Erythroblast (primary cell): ENCODE results near the gene FGR.
"Not testable (repeated sequence)": the region's sequence is repeated elsewhere in the genome, so short reads cannot be mapped to it uniquely, and the experiment has no call there.

Experiments
- GATA1 ChIP-seq: IDR thresholded peaks from 2 replicates; pipeline ENCODE4 v1.6.1; 2011; ENCODE audit warnings: low read depth, mild to moderate bottlenecking, control low read depth, low read length, moderate library complexity
- POLR2A ChIP-seq: IDR thresholded peaks from 2 replicates; pipeline ENCODE4 v1.6.1; 2011; ENCODE audit warnings: mild to moderate bottlenecking, low read length

DNA sequence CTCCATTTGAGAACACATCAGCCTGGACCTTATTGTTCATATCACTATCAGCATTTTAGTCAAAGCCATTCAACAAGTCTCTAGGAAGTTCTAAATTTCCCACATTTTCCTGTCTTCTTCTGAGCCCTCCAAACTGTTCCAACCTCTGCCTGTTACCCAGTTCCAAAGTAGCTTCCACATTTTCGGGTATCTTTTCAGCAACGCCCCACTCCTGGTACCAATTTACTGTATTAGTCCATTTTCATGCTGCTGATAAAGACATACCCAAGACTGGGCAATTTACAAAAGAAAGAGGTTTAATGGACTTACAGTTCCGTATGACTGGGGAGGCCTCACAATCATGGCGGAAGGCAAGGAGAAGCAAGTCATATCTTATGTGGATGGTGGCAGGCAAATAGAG lies 46.6 kb upstream of the FGR start:
- TF ChIP-seq POLR2A, GATA1: not testable (repeated sequence)
